Forelimb muscle (tissue), 1 donor: ENCODE data around the gene SLC25A18. TPM values are rescaled to one million over a fixed set of nuclear protein-coding genes. Genes with fewer than 3 reads are reported as not detected.

ENCODE experiments used
- DNase-seq: peaks from one replicate; pipeline ENCODE4 v3.0.0-alpha.2; 2013; ENCODE audit warnings: low read depth
- polyA plus RNA-seq: library from polyadenylated mRNA; unstranded; fragments of 120-200 nt; gene quantifications from one replicate; pipeline ENCODE4 v1.2.1, GENCODE V29; 2013; ENCODE audit not compliant: insufficient read length

SLC25A18 gene
- polyA plus RNA-seq, 1 donor = 0.58 TPM

- no peak for DNase-seq
Observed at GRCh38 chr22:17569971-17570511, 6.7 kb downstream of the SLC25A18 start.

GRCh38 chr22:17570851-17571631 is 7.7 kb downstream of the SLC25A18 start:
- peak; percentile 40 for DNase-seq

- no peak for DNase-seq
Observed at GRCh38 chr22:17575151-17575550, 11.9 kb downstream of the SLC25A18 start.

GRCh38 chr22:17575681-17576080 is 12.4 kb downstream of the SLC25A18 start:
- DNase-seq = no peak

- DNase-seq = no peak
Observed at GRCh38 chr22:17576470-17576869, 13.2 kb downstream of the SLC25A18 start.

GRCh38 chr22:17578136-17578754 is 14.9 kb downstream of the SLC25A18 start:
- peak; percentile 34 for DNase-seq

GRCh38 chr22:17579535-17579981 is 16.3 kb downstream of the SLC25A18 start:
- DNase-seq = no peak

- no peak for DNase-seq
Observed at GRCh38 chr22:17580441-17581031, 17.2 kb downstream of the SLC25A18 start.

- DNase-seq = no peak
Observed at GRCh38 chr22:17581056-17581455, 17.8 kb downstream of the SLC25A18 start.

GRCh38 chr22:17581631-17582030 is 18.3 kb downstream of the SLC25A18 start:
- DNase-seq = no peak

GRCh38 chr22:17583151-17583550 is 19.9 kb downstream of the SLC25A18 start:
- DNase-seq = no peak

- DNase-seq = no peak
Observed at GRCh38 chr22:17586831-17587440, 23.6 kb downstream of the SLC25A18 start.

- DNase-seq = no peak
Observed at GRCh38 chr22:17587629-17588028, 24.3 kb downstream of the SLC25A18 start.

GRCh38 chr22:17588606-17589005 is 25.3 kb downstream of the SLC25A18 start:
- DNase-seq = no peak

- DNase-seq = no peak
Observed at GRCh38 chr22:17589810-17590375, 26.6 kb downstream of the SLC25A18 start.

- no peak for DNase-seq
Observed at GRCh38 chr22:17590586-17590985, 27.3 kb downstream of the SLC25A18 start.

GRCh38 chr22:17592201-17592600 is 28.9 kb downstream of the SLC25A18 start:
- no peak for DNase-seq

GRCh38 chr22:17596226-17596625 is 32.9 kb downstream of the SLC25A18 start:
- DNase-seq = no peak

GRCh38 chr22:17597217-17597616 is 33.9 kb downstream of the SLC25A18 start:
- DNase-seq = no peak

- no peak for DNase-seq
Observed at GRCh38 chr22:17598318-17598717, 35.0 kb downstream of the SLC25A18 start.

GRCh38 chr22:17601031-17601430 is 37.7 kb downstream of the SLC25A18 start:
- no peak for DNase-seq

GRCh38 chr22:17603668-17604067 is 40.4 kb downstream of the SLC25A18 start:
- DNase-seq = no peak
